ENCODE measurements around the gene CLEC4M.

DNA sequence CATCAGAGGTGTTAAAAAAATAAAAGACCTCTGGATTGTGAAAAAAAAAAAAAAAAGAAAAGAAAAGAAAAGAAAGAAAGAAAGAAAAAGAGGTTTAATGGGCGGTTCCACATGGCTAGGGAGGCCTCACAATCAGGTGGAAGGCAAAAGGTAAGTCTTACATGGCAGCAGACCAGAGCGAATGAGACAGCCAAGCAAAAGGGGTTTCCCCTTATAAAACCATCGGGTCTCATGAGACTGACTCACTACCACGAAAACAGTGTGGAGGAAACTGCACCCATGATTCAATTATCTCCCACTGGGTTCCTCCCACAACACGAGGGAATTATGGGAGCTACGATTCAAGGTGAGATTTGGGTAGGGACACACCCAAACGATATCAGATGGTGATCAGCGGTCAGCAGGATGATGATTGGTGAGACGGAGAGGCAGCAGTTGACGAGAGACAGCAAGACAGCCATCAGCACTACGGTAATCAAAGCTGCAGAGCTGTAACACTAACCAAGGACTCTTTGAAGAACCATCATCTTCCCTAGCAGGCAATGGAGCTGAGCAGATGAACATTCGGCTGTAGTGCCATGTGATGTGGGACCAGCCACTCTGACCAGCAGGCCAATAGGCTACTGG, 11.8 kb upstream of the CLEC4M start:
- TF ChIP-seq TCF12 (IDR thresholded peaks at IDR 0.05; ENCODE audit: low read depth, low read length) = no peak
- TF ChIP-seq RFX5 (IDR thresholded peaks at IDR 0.05; ENCODE audit: borderline replicate concordance, low read depth, low read length) = no peak
- TF ChIP-seq, protein P1, sequence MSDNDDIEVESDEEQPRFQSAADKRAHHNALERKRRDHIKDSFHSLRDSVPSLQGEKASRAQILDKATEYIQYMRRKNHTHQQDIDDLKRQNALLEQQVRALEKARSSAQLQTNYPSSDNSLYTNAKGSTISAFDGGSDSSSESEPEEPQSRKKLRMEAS (IDR thresholded peaks at IDR 0.05) = no peak

Data from H1 (cell line).